ENCODE measurements around the gene ULK1.

The ULK1 gene

DNA sequence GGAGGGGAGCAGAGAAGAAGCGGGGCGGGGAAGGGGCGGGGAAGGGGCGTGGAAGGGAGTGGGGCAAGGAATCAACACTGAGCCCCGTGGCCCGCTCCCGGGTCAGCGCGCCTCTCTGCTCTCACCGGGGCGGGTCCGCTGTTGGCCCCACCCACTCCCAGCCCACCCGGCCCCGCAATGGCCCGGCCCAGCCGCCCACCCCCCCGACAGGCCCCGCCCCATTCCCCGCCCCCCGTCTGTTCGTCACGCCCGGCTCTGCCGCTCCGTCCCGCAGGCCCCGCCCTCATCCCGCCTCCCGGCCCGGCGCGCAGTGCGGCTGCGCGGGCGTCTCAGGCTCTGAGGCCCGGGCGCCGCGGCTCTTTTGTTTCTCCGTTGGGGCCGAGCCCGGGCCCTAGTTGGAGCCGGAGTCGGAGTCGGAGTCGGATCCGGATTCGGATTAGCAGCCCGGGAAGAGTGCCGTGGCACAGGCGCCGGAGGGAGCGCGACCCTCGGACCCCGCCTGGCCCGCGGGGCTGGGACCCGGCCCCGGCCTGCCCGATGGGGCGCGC, at the start of gene ULK1:
Gene ULK1, plus strand, starts transcription at position 310 of the 548 bp plus-strand sequence. CDS start 380 bp downstream, outside the sequence.
- peak; percentile 99 for DNase-seq

- no peak for DNase-seq
Measured at GRCh38 chr12:131844656-131845055, 49.8 kb upstream of the ULK1 start.

DNA sequence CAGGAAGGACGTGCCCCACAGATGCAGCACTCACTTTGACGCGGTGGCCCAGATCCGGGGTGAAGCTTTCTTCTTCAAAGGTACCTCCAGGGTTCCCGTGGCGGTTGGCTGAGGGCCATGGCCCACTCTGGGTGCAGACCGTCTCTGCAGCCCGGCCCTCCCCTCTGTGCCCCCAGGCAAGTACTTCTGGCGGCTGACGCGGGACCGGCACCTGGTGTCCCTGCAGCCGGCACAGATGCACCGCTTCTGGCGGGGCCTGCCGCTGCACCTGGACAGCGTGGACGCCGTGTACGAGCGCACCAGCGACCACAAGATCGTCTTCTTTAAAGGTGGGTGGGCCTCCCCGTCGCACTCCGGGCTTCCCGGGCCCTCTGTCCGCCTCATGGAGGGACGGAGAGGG, 49.3 kb upstream of the ULK1 start:
- DNase-seq = no peak

DNA sequence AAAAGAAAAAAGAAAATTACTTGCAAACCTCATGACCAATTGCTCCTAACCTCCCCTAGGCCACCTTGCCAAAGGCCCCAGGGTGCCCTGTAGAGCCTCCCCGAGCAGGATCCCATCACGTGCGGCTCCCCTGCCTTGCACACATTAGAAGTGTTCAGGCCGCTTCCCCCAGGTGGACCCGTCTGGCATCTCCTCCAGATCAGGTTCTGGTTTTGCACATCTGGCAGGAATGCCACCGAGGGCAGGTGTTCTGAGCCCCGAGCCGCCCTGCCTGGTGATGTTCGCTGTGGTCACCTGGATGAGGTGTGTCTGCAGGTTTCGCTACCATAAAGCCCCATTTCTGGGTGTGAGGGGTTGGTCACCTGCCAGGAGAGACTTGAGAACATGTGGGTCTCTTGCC, 47.0 kb upstream of the ULK1 start:
- DNase-seq = no peak

- DNase-seq = no peak
Measured at GRCh38 chr12:131848753-131849152, 45.7 kb upstream of the ULK1 start.

- DNase-seq = no peak
Measured at GRCh38 chr12:131849700-131850553, 44.5 kb upstream of the ULK1 start.

DNA sequence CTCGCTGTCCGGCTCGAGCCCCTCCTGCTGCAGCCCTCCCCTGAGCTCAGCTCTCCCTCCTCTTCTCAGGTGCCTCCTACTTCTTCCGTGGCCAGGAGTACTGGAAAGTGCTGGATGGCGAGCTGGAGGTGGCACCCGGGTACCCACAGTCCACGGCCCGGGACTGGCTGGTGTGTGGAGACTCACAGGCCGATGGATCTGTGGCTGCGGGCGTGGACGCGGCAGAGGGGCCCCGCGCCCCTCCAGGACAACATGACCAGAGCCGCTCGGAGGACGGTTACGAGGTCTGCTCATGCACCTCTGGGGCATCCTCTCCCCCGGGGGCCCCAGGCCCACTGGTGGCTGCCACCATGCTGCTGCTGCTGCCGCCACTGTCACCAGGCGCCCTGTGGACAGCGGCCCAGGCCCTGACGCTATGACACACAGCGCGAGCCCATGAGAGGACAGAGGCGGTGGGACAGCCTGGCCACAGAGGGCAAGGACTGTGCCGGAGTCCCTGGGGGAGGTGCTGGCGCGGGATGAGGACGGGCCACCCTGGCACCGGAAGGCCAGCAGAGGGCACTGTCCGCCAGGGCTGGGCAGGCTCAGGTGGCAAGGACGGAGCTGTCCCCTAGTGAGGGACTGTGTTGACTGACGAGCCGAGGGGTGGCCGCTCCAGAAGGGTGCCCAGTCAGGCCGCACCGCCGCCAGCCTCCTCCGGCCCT, 43.4 kb upstream of the ULK1 start:
- DNase-seq = peak; percentile 83

DNA sequence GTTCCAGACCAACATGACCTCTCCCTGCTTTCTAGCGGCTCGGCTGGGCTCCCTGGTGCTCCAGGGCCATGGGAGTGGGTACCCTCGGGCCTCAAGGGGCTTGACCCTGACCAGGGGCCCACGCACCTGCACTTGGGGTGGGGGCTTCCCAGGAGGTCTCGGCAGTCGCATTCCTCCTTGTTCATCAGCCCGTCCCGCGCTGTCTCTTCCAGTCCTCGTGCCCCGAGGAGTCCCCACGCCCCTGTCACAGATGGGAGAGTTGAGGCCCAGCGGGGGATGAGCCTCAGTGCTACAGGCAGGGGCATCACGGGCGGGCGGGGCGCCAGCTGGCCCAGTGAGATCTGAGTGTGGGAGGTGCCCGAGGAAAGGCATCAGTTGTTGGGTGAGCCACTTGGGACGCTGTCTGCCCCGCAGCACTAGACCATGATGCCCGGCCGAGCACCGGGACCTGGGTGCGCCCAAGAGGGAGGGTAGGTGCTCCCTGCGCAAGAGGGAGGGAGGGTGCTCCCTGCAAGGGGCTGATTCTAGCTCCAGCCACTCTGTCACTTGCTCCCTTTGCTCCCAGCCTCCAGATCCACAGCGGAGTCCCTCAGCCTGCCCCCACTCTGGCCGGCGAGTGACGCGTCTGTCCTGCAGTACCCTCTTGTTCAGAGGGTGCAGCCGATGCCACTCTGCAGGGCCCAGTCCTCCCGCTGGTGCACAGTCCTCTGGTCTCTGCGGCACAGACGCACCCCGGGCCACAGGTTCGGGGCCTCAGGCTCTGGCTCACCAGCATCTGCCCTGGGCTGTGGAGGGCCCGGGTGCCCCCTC, 42.5 kb upstream of the ULK1 start:
- DNase-seq = peak; percentile 59

GRCh38 chr12:131852551-131853299, 41.7 kb upstream of the ULK1 start:
- DNase-seq = peak; percentile 61

DNA sequence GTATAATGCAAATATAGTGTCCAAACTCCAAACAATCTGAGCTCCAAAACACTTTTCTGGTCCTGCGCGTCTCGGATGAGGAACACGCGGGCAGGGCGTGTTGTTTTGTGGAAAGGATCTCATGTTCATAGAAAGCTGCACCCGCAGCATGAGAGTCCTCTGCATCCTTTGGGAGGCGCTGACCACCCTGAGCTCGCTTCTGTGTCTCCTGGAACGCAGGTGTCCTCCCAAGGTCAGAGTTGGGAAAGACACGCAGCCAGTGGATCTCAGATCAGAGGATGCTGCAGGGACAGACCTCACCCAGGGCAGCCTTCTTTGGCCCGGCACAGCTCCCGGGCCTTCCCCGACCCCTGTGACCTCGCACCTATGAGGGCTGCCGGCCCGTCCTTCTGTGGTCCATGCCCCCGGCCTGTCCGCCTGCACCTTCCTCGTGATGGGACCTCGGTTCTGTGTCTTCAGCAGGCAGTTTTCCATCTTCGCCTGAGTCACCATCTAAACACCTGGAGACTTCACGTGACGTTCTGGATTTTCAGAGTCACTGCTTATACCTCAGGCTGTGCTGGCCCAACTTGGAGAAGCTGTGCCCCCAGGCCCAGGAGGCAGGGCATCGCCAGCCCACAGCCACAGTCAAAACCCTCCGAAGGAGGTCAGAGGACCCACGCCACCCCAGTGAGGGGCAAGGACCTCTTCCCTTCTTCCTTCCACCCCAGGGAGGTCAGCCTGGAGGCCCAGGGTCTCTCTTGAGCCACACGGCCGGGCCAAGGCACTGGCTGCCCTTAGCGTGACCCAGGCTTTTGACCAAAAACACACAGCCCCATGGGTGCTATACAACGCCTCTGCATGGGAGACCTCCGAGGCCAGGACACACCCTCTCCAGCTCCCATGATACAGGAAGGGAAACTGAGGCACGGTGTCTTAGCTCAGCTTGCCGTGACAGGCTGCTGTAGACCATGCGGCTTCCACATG, 40.3 kb upstream of the ULK1 start:
- peak; percentile 64 for DNase-seq

DNA sequence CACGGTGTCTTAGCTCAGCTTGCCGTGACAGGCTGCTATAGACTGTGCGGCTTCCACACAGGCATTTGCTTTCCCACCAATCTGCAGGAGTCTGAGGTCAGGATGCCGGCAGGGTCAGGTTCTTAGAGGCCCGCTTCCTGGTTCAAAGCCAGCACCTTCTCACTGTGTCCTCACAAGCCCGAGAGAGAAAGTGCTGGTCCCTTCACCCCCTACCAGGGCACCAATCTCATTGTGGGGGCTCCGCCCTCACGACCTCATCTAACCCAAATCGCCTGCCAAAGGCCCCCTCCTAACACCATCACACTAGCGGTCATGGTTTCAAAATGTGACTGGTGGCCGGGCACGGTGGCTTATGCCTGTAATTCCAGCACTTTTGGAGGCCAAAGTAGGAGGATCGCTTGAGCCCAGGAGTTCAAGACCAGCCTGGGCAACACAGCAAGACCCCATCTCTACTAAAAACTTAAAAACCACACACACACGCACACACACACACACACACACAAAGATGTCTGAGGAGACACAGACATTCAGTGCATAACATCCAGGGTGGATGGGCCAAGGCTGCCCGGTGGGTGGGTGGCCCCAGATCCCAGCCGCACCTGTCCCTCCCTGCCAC, 39.5 kb upstream of the ULK1 start:
- no peak for DNase-seq

DNA sequence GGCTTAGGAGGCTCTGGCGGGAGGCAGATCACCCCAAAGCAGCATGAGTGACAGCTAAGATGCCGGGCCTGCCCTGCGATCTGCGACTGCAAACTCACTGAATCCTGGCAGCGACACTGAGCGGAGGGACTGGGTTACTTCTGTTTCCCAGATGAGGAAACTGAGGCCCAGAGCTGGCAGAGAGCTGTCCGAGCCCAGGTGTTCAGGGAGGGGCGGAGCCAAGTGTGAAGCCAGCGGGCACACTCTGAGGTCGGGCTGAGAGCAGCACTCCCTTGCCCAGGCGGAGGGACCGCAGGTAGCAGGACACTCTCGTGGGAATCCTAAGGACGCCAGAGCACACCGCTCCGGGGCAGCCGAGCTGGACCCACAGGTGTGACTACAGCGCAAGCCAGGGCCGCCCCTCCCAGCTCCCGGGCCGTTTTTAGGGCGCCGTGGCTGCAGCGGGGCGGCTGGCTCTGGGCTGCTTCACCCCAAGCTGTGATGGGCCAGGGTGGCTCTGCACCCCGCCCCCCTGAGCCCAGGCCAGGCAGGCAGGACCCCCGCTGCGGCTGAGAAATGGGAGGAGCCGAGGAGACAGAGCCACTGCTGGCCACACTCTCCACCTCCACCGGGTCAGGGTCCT, 38.8 kb upstream of the ULK1 start:
- peak; percentile 57 for DNase-seq

- no peak for DNase-seq
Measured at GRCh38 chr12:131856366-131857097, 37.9 kb upstream of the ULK1 start.

- peak; percentile 52 for DNase-seq
Measured at GRCh38 chr12:131857908-131858850, 36.2 kb upstream of the ULK1 start.

DNA sequence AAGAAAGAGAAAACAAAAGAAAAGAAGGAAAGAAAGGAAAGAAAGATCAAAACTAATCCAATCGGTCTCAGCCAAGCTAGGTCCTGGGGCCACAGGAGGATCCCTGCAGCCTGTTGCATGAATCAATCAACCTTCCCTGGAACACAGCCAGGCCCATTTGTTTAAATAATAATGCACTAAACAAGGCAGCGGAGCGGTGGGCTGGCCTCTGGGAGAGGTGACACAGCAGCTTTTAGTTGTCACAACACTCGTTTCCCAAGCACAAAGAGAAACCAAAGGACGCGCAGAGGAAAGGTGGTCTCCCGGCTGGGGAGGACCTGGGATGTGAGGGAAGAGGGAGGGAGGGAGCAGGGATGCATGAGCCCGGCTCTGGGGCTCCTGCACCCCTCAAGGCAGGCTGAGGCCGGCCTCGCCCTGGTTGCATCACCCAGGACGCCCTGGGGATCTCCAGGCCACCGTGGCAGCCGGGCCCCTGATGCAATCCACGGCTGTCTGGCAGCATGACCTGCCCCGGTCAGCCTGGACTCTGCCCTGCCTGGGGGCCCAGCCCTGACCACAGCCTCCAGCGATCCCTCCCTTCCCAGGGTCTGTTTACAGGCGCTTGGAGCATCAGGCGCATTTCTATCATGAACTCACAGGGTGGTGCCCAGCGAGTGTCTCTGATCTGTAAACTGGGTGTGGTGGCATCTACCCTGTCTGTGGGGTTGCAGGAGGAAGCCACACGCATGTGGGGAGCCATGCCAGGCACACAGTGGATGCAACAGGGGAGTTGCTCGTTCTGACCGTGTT, 33.8 kb upstream of the ULK1 start:
- DNase-seq = peak; percentile 97

DNA sequence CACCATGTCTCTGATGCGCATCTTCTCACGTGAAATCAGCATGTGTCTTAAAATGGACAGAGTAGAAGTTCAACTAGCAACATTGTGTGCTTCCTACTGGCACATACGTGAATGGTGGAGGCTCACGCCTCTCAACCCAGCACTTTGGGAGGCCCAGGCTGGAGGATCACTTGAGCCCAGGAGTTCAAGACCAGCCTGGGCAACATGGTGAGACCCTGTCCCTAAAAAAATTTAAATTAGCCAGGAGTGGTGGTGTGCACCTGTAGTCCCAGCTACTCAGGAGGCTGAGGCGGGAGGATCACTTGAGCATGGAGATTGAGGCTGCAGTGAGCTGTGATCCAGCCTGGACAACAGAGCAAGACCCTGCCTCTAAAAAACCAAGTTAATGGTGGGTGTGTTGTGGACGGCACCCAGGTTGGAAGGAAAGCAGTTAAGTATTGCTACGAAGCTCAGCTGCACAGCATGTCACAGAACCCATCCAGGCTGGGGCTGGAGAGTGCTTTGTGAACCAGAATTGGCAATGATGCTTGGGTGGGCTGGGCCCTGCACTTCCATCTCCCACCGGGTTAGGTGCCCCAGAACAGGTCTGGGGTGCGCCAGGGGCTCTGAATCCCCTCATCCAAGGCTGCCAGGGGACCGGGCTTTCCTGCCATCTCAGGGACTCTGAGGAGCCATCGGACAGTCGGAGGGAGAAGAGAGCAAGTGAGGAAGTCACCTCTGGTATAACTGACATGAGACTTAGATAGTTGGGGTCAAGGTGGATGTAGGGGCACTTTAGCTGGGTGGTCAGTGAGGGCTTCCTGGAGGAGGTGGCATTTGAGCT, 33.0 kb upstream of the ULK1 start:
- no peak for DNase-seq

Measured in islet precursor cell (in vitro differentiated cells).